WI38 (cell line): ENCODE measurements around the gene MFAP5.

Experiments used
- H3K4me3 ChIP-seq: 2 replicates; pipeline ENCODE4 v1.5.1; 2011; ENCODE audit warnings: low read depth, mild to moderate bottlenecking, control low read depth, low read length
- CTCF ChIP-seq: IDR thresholded peaks from 2 replicates; pipeline ENCODE4 v1.5.1; 2012; ENCODE audit warnings: low read depth, mild to moderate bottlenecking, control low read depth, low read length

The MFAP5 gene

GRCh38 chr12:8698132-8698851, 35.7 kb upstream of the MFAP5 start:
- H3K4me3 ChIP-seq, result peak overlapping the region; percentile 82
- no peak for TF ChIP-seq CTCF

- TF ChIP-seq CTCF, result no peak
- peak within 1 kb of the TSS; percentile 82 for H3K4me3 ChIP-seq
Observed at GRCh38 chr12:8697476-8698131, 35.0 kb upstream of the MFAP5 start, which contains the start of gene RIMKLB. Gene RIMKLB (plus strand): TSS chr12:8697991. CDS start chr12:8713867, 15,876 bp downstream.

GRCh38 chr12:8697120-8697475, 34.5 kb upstream of the MFAP5 start:
- peak overlapping the region; percentile 82 for H3K4me3 ChIP-seq
- no peak for TF ChIP-seq CTCF

- no peak for TF ChIP-seq CTCF
- peak overlapping the region; percentile 82 for H3K4me3 ChIP-seq
Observed at GRCh38 chr12:8696442-8697090, 33.9 kb upstream of the MFAP5 start.

GRCh38 chr12:8695116-8695515, 32.5 kb upstream of the MFAP5 start:
- H3K4me3 ChIP-seq, result no peak overlapping the region
- no peak for TF ChIP-seq CTCF

- no peak for TF ChIP-seq CTCF
- no peak overlapping the region for H3K4me3 ChIP-seq
Observed at GRCh38 chr12:8692573-8692972, 29.9 kb upstream of the MFAP5 start.

GRCh38 chr12:8689681-8690080, 27.1 kb upstream of the MFAP5 start:
- TF ChIP-seq CTCF, result no peak
- no peak overlapping the region for H3K4me3 ChIP-seq
